PFSK-1 (cell line): ENCODE results near the gene MUC22.

Experiments used
- FOXP2 ChIP-seq: optimal IDR thresholded peaks from 2 replicates; pipeline ENCODE3; 2011; ENCODE audit warnings: borderline replicate concordance, control low read depth, inconsistent platforms; ENCODE audit not compliant: insufficient read depth; ENCODE audit errors: extremely low read length, extremely low read depth
- POLR2AphosphoS5 ChIP-seq: IDR thresholded peaks from 2 replicates; pipeline ENCODE4 v1.6.1; 2012; ENCODE audit warnings: low read depth, mild to moderate bottlenecking, control low read depth, low read length, moderate library complexity
- SIN3A ChIP-seq: IDR thresholded peaks from 2 replicates; pipeline ENCODE4 v1.6.1; 2012; ENCODE audit warnings: mild to moderate bottlenecking, low read length, moderate library complexity, borderline replicate concordance; ENCODE audit not compliant: insufficient read depth
- TAF1 ChIP-seq: IDR thresholded peaks from 2 replicates; pipeline ENCODE4 v1.6.1; 2012; ENCODE audit warnings: low read length, control low read depth, borderline replicate concordance; ENCODE audit not compliant: insufficient read depth
- TF ChIP-seq, protein P1 (sequence below), 2 experiments: IDR thresholded peaks; 2 replicates each; pipeline versions ENCODE4 v1.6.1 to v1.8.0; 2011 to 2012; ENCODE audit warnings: low read depth in 2 of 2, low read length in 2 of 2, control low read depth in 1 of 2, inconsistent platforms in 1 of 2, mild to moderate bottlenecking in 1 of 2, moderate library complexity in 1 of 2; ENCODE audit not compliant: insufficient read depth in 1 of 2

DNA sequence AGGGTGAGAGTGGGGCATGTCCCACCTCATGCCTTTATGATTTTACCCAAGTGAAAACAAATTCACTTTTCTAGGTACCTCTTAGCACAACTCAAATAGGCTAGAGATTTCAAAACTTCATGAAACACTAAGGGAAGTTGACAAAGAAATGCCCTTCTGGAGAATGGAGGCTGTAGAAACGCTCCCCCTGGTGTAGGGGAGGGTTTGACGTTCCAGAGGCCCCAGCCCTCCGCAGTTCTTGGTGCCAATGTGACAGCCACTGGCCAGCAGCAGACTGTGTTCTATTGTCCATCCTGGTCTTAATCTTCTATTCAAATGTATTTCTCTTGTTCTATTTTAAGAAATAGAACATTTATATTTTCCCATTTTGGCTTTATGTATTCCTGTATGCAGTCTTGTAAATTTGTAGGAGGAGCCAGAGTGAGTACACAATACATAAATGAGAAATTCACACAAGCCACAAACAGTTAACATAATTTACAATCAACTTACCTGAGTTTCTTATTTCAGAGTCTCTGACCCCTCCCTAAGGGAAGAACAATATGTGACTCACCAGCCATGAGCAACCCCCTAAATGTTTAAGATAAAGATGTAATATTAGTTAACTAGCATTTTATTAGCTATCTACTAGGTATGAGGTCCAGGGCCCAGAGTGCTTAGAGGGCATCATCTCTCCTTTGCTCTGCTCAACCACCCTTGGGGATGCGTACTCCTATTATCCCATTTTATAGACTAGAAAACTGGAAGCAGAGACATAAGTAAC lies 35.6 kb upstream of the MUC22 start:
- TF ChIP-seq SIN3A (no peak), TAF1 (no peak), FOXP2 (no peak), POLR2AphosphoS5 (no peak)
- TF ChIP-seq, protein P1, sequence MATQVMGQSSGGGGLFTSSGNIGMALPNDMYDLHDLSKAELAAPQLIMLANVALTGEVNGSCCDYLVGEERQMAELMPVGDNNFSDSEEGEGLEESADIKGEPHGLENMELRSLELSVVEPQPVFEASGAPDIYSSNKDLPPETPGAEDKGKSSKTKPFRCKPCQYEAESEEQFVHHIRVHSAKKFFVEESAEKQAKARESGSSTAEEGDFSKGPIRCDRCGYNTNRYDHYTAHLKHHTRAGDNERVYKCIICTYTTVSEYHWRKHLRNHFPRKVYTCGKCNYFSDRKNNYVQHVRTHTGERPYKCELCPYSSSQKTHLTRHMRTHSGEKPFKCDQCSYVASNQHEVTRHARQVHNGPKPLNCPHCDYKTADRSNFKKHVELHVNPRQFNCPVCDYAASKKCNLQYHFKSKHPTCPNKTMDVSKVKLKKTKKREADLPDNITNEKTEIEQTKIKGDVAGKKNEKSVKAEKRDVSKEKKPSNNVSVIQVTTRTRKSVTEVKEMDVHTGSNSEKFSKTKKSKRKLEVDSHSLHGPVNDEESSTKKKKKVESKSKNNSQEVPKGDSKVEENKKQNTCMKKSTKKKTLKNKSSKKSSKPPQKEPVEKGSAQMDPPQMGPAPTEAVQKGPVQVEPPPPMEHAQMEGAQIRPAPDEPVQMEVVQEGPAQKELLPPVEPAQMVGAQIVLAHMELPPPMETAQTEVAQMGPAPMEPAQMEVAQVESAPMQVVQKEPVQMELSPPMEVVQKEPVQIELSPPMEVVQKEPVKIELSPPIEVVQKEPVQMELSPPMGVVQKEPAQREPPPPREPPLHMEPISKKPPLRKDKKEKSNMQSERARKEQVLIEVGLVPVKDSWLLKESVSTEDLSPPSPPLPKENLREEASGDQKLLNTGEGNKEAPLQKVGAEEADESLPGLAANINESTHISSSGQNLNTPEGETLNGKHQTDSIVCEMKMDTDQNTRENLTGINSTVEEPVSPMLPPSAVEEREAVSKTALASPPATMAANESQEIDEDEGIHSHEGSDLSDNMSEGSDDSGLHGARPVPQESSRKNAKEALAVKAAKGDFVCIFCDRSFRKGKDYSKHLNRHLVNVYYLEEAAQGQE (IDR thresholded peaks at IDR 0.05; ENCODE audit: insufficient read depth in 1 of 2, low read depth in 2 of 2, low read length in 2 of 2) = no peak
